Camera-type eye (tissue), 1 donor: ENCODE measurements around the gene NOD1. TPM values are rescaled to one million over a fixed set of nuclear protein-coding genes. Genes with fewer than 3 reads are reported as not detected.

Experiments
- total RNA-seq: library from RNA; depleted of rRNA; stranded (reverse); fragments of >200 nt; gene quantifications from one replicate; pipeline ENCODE4 v1.2.3, GENCODE V29; 2014

The NOD1 gene
- 10.6 TPM for total RNA-seq

GRCh38 chr7:30478349-30479201, at the start of gene NOD1:
Gene NOD1 (minus strand): TSS chr7:30478784. CDS start chr7:30456921, 21,863 bp downstream.

GRCh38 chr7:30504301-30505173, 26.0 kb upstream of the NOD1 start, which contains the start of gene GGCT:
Gene GGCT (minus strand): TSS chr7:30504829. CDS start chr7:30504709, 120 bp downstream.

Other genes with a start within 250 kb of the NOD1 start
- 35.3 TPM for gene ZNRF2, start 194.2 kb downstream of the NOD1 start, total RNA-seq
- gene GGCT, start 26.0 kb upstream of the NOD1 start, total RNA-seq = 21.2 TPM
- gene GARS1, start 116.1 kb upstream of the NOD1 start, total RNA-seq = 74.7 TPM
- gene CRHR2, start 203.7 kb upstream of the NOD1 start, total RNA-seq = 0.60 TPM